ENCODE data around the gene PPFIBP2. TPM values are rescaled to one million over a fixed set of nuclear protein-coding genes. Genes with fewer than 3 reads are reported as not detected.

The PPFIBP2 gene
- total and polyA plus RNA-seq, 2 of the 13 experiments (the other 11 are each of a cell fraction or from before 2014, with no cell fraction given), result 15.0 to 52.5 TPM

DNA sequence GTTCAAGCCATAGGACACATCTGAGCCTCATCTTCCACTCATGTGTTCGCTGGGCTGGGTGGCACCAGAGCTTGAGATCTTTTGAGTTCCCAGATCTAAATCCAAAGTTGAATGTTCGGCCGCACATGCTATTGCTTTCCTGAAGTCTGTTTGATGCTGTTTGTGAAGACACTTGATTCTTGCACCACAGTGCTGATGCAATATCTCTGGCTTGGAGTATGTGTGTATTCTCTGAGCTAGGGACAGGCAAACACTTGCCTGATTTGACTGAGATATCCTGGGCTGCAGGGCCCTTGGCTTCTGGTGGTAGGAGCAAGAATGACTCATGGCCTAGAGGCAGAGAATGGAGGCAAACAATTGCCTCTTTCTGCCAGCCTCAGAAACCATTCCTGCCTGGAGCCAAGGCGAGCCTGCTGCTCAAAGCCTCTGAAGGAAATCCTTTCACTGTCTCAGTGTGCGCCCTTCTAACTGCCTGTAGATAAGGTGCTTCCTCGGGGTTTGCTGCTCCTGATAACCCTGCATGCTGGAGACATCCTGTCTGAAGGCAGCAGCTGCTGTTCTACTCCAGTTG is 86.5 kb downstream of the PPFIBP2 start (continued):
- TF ChIP-seq, protein P1, sequence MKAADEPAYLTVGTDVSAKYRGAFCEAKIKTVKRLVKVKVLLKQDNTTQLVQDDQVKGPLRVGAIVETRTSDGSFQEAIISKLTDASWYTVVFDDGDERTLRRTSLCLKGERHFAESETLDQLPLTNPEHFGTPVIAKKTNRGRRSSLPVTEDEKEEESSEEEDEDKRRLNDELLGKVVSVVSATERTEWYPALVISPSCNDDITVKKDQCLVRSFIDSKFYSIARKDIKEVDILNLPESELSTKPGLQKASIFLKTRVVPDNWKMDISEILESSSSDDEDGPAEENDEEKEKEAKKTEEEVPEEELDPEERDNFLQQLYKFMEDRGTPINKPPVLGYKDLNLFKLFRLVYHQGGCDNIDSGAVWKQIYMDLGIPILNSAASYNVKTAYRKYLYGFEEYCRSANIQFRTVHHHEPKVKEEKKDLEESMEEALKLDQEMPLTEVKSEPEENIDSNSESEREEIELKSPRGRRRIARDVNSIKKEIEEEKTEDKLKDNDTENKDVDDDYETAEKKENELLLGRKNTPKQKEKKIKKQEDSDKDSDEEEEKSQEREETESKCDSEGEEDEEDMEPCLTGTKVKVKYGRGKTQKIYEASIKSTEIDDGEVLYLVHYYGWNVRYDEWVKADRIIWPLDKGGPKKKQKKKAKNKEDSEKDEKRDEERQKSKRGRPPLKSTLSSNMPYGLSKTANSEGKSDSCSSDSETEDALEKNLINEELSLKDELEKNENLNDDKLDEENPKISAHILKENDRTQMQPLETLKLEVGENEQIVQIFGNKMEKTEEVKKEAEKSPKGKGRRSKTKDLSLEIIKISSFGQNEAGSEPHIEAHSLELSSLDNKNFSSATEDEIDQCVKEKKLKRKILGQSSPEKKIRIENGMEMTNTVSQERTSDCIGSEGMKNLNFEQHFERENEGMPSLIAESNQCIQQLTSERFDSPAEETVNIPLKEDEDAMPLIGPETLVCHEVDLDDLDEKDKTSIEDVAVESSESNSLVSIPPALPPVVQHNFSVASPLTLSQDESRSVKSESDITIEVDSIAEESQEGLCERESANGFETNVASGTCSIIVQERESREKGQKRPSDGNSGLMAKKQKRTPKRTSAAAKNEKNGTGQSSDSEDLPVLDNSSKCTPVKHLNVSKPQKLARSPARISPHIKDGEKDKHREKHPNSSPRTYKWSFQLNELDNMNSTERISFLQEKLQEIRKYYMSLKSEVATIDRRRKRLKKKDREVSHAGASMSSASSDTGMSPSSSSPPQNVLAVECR (CRISPR knock-in tag; IDR thresholded peaks at IDR 0.05; ENCODE audit: borderline replicate concordance), result peak; percentile 49; the same call in 1 of the 2 replicates
- TF ChIP-seq HMG20A (CRISPR knock-in tag; IDR thresholded peaks at IDR 0.05; ENCODE audit: borderline replicate concordance), result peak; percentile 88; the same call in 1 of the 2 replicates
- peak; percentile 16; the same call in 1 of the 2 replicates for TF ChIP-seq GATAD1 (CRISPR knock-in tag; IDR thresholded peaks at IDR 0.05)
- peak; percentile 54 for TF ChIP-seq TEAD3 (CRISPR knock-in tag; optimal IDR thresholded peaks at IDR 0.05; ENCODE audit: borderline replicate concordance)
- TF ChIP-seq REPIN1 (CRISPR knock-in tag; IDR thresholded peaks at IDR 0.05; ENCODE audit: borderline replicate concordance, low read depth), result peak; percentile 73; the same call in 1 of the 2 replicates
- TF ChIP-seq MAFF (IDR thresholded peaks at IDR 0.05; ENCODE audit: low read depth, low read length), result no peak
- TF ChIP-seq, protein P2, sequence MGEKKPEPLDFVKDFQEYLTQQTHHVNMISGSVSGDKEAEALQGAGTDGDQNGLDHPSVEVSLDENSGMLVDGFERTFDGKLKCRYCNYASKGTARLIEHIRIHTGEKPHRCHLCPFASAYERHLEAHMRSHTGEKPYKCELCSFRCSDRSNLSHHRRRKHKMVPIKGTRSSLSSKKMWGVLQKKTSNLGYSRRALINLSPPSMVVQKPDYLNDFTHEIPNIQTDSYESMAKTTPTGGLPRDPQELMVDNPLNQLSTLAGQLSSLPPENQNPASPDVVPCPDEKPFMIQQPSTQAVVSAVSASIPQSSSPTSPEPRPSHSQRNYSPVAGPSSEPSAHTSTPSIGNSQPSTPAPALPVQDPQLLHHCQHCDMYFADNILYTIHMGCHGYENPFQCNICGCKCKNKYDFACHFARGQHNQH (CRISPR knock-in tag; IDR thresholded peaks at IDR 0.05), result peak; percentile 60
- no peak for TF ChIP-seq SAFB2 (CRISPR knock-in tag; IDR thresholded peaks at IDR 0.05; ENCODE audit: borderline replicate concordance, low read depth)
- no peak for TF ChIP-seq NR2F1 (CRISPR knock-in tag; IDR thresholded peaks at IDR 0.05)
- TF ChIP-seq ZNF12 (CRISPR knock-in tag; IDR thresholded peaks at IDR 0.05), result peak; percentile 92
- TF ChIP-seq SOX5 (CRISPR knock-in tag; IDR thresholded peaks at IDR 0.05; ENCODE audit: borderline replicate concordance), result peak; percentile 86
- TF ChIP-seq XRCC5 (optimal IDR thresholded peaks at IDR 0.05; ENCODE audit: low read length), result peak; percentile 77
- TF ChIP-seq ERF (CRISPR knock-in tag; IDR thresholded peaks at IDR 0.05), result peak; percentile 53; the same call in 1 of the 2 replicates
- TF ChIP-seq, protein P3, sequence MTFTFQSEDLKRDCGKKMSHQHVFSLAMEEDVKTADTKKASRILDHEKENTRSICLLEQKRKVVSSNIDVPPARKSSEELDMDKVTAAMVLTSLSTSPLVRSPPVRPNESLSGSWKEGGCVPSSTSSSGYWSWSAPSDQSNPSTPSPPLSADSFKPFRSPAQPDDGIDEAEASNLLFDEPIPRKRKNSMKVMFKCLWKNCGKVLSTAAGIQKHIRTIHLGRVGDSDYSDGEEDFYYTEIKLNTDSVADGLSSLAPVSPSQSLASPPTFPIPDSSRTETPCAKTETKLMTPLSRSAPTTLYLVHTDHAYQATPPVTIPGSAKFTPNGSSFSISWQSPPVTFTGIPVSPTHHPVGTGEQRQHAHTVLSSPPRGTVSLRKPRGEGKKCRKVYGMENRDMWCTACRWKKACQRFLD (CRISPR knock-in tag; IDR thresholded peaks at IDR 0.05; ENCODE audit: borderline replicate concordance), result no peak
- no peak for TF ChIP-seq ZUFSP (CRISPR knock-in tag; IDR thresholded peaks at IDR 0.05; ENCODE audit: borderline replicate concordance)
- 0 out of 2 replicates have a peak, but pooled peaks have one; percentile 72 for TF ChIP-seq NFKBIZ (CRISPR knock-in tag; IDR thresholded peaks at IDR 0.05)
